ENCODE measurements around the gene CD200R1. TPM values are rescaled to one million over a fixed set of nuclear protein-coding genes. Genes with fewer than 3 reads are reported as not detected.

CD200R1 gene
- total RNA-seq, 1 experiment from 2014 or later, result not detected

GRCh38 chr3:112967828-112968227 lies 7.1 kb downstream of the CD200R1 start:
- Histone ChIP-seq H3K23ac (ENCODE audit: insufficient read length, low read depth, low read length) (no peak overlapping the region), H3T11ph (ENCODE audit: low read length) (no peak overlapping the region), H2BK120ac (ENCODE audit: low read depth, low read length, poor library complexity, severe bottlenecking) (no peak overlapping the region), H2BK12ac (ENCODE audit: insufficient read length, low read depth, low read length) (no peak overlapping the region), H2AFZ (ENCODE audit: low read length) (no peak overlapping the region), H3K14ac (ENCODE audit: insufficient read depth, low read length) (no peak overlapping the region), H3K23me2 (ENCODE audit: insufficient read length, low read depth, low read length, poor library complexity, severe bottlenecking) (no peaks in the 10 kb centered on the region), H3K4ac (ENCODE audit: low read depth, low read length) (no peak overlapping the region), H3K27me3 (ENCODE audit: insufficient read depth, low read length) (no peaks in the 10 kb centered on the region), H3K4me2 (ENCODE audit: insufficient read depth, insufficient read length, low read length) (no peak overlapping the region), H4K20me1 (ENCODE audit: control insufficient read depth, insufficient read depth, insufficient read length) (no peaks in the 10 kb centered on the region), H4K5ac (ENCODE audit: insufficient read length, low read depth, low read length) (no peak overlapping the region), H3K79me1 (ENCODE audit: insufficient read depth, low read depth, low read length, poor library complexity, severe bottlenecking) (no peaks in the 10 kb centered on the region), H2BK5ac (ENCODE audit: insufficient read length, low read length) (no peak overlapping the region), H2BK20ac (ENCODE audit: low read depth, low read length, poor library complexity, severe bottlenecking) (no peak overlapping the region), H3K56ac (ENCODE audit: insufficient read length, low read depth, low read length) (no peak overlapping the region), H3K27ac (ENCODE audit: insufficient read length, low read depth, low read length) (no peak overlapping the region), H2AK5ac (ENCODE audit: insufficient read length, low read length) (no peak overlapping the region), H3K9me3 (ENCODE audit: control insufficient read depth, low read depth, low read length) (no peaks in the 10 kb centered on the region), H3K18ac (ENCODE audit: insufficient read length, low read depth, low read length) (no peak overlapping the region), H3K4me1 (ENCODE audit: insufficient read depth, low read length) (no peaks in the 10 kb centered on the region), H3K79me2 (ENCODE audit: insufficient read depth, low read length) (no peaks in the 10 kb centered on the region), H4K91ac (ENCODE audit: insufficient read length, low read depth, low read length) (no peak overlapping the region), H4K8ac (replicated peaks; ENCODE audit: insufficient read length, low read depth, low read length) (no peak overlapping the region), H2BK15ac (ENCODE audit: low read depth, low read length) (no peak overlapping the region), H3K9ac (ENCODE audit: extremely low read depth, insufficient read length, low read length) (no peak overlapping the region)
- Mint-ChIP-seq H3K27me3 (ENCODE audit: low read depth) (peaks cover 5% of the 10 kb centered on the region; the same call in 1 of the 2 replicates), H3K27ac (no peak overlapping the region), H3K36me3 (ENCODE audit: insufficient read depth in 1 of 3, low read depth in 3 of 3) (peaks cover 14 to 21% (median 16%) of the 10 kb centered on the region in 3 experiments), H3K9me3 (peaks cover 23 to 25% of the 10 kb centered on the region in 2 experiments), H3K4me3 (no peak overlapping the region), H3K4me1 (no peaks in the 10 kb centered on the region)
- TF ChIP-seq CTCF (conservative IDR thresholded peaks at IDR 0.05), result no peak
- DNase-seq, result no peak
- WGBS (ENCODE audit: extremely low coverage, insufficient read length, low lambda C conversion rate), result no CpG with 5 or more reads among the region's 1 CpG

Measured in H9 (cell line).